ENCODE data around the gene GRB2.

The GRB2 gene

DNA sequence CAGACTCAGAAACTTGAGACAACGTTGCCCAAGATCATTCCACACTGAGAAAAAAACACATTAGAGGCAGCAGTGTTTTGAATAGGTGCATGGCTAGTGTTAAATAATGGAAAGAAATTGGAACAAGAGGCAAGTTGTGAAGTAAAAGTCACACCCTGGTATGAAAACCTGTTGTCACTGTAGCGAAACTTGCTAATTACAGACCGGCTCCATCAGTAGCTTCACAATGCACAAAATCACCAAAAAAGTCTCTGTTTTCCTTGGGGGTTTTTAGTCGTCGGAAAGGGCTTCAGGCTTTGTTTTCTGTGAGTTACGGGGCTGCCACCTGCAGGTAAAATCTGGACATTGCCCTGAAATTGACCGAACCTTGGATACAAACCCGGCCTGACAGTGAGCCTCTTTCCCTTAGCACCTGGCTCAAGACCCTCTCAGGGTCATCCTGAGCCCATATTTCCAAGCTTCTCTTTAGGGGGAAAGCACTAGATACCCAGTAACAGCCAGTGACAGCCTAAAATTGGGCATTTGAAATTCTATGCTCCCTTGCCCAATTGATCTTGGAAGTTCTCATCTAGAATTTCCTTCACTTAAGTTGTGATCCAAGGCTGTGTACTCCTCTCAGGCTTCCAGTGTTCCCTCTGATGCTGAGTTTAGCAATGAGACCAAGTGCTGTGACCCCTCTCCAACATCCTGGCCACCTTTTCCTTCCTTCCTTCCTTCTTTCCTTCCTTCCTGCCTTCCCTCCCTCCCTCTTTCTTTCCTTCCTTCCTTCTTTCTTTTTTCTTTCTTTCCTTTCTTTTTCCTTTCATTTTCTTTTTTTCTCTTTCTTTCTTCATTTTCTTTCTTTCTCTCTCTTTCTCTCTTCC is 7.2 kb upstream of the GRB2 start:
- peak; percentile 92 for DNase-seq

DNA sequence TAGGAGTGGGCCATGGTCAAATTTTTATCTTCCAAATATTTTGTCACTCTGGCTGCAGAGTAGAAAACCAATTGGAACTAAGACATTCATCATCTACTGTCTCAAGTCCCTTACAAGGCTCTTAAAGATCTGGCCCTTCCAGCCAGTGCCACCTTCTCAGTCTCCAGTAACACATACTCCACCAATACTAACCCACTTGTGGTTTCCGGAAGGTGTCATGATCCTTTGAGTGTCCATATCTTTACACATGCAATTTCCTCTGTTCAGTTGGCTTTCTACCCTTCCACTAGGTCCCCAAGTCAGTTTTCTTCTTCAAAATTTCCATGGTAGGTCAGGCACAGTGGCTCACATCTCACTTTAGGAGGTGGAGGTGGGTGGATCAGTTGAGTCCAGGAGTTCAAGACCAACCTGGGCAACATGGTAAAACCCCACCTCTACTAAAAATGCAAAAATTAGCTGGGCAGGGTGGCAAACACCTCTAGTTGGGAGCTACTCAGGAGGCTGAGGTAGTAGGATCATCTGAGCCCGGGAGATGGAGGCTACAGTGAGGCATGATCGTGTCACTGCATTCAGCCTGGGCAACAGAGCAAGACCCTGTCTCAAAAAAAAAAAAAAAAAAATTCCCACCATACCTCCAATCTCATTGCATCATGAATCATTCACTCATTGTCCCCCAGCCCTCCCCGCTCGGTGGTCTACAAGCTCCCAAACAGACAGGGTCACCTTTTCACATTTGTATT is 6.0 kb upstream of the GRB2 start:
- DNase-seq, result peak; percentile 92

DNA sequence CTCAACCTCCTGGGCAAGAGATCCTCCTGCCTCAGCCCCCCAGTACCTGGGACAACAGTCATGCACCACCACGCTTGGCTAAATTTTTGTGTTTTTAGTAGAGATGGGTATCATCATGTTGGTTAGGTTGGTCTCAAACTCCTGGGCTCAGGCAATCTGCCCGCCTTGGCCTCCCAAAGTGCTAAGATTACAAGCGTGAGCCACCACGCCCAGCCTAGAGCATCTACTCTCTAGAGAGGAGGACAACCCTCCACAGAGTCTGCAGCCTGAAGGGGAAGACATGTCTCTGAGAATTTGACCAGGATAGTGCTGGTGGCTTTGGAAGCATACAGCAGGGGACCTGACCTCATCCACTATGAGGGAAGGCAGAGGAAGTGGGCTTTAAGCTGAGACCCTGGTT is 4.7 kb upstream of the GRB2 start:
- DNase-seq, result no peak

DNA sequence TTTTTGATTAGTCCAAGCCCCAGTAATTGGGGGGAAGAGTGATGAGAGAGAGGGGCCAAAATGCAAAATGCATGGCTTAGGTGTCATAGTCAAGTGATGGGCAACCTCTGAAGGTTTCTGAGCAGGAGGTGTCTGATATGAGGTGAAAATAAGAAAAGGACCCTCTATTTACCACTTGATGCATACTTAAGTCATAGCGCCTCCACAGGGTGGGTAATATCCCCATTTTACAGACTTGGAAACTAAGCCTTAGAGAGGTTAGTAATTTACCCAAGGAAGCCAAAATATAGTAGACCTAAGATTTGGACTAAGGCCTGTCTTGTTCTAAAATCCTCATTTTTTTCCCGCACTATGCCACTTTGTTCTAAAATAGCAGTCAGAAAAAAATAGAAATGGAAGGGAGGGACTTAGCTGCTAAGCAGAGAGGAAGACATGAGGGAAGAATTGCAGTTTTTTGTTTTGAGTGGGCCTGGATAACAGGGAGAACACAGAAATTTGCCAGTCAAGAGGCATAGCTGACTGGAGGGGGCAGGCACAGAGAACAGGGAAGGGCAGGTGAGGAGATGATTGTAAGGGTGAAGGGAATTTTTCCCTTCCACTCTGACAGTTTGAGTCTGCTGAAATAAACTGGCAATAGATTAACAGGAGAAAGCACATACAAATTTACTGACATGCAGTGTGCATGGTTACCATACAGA is 2.3 kb upstream of the GRB2 start:
- no peak for DNase-seq

DNA sequence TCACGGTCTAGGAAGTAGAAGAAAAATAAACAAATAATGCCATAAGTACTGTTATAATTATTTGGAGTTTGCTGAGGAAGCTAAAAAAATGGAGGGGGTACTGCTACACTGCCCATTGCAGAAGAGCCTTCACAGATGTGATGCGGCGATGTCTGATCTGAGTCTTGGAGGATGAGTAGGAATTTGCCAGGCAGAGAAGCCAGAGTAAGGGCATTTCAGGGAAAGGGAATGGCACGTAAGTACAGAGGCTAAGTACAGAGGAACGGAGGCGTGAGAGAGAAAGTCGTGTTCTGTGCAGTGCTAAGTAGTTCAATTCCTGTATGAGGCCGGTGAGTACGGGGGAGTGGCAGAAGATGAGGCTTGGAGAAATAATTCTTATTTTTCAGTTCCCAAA is 741 bp upstream of the GRB2 start:
- DNase-seq, result peak; percentile 20

DNA sequence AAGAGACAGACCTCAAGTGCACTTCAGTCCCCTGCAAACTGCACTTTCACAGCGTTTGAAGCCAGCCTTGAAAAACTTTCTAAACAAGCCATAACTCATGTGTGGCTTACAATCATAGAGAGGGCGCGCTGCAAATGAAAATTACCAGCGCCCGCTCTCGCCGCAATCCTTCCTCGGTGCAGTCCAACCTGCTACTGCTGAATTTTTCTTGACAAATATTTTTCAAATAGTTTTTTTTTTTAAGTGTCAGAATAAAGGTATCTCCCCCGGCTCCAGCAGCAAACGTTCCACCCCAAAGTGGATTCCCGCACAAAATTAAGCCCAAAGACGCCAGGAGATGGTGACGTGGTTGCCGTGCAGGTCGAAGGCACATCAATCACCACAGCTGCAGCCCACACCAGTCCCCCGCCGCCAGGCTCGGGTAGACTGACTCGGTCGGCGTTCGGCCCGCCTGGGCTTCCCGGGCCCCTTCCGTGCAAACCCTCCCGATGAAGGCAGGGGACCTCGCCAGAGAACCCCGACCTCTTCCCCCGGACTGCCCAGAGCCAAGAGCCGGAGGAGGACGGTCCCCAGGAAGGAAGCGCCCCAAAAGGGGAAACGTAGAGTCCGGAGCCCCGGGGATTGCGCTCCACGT is 630 bp downstream of the GRB2 start:
- DNase-seq, result peak; percentile 67

DNA sequence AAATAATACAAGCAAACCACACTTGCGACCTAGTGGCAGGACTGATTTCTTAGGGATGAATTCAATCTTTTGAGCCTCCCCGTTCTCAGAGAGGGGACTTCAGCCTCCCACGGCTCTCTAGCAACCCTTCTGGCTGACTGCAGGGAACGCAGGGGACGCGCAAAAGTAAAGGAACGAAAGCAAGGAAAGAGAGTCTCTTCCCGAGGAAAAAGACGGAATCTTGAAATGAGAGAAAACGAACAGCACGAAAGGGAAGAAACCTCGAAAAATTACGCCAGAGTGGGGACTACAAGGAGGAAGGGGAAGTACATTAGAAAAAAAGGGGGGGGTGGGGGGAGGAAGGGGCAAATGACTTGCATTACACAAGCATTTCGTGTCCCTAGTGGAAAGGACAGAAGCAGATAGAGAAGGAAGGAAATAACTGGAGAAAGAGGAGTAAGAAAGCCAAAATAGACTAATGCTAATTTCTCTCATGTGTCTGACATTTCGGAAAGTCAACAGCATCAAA is 1.2 kb downstream of the GRB2 start:
- DNase-seq, result peak; percentile 88

DNA sequence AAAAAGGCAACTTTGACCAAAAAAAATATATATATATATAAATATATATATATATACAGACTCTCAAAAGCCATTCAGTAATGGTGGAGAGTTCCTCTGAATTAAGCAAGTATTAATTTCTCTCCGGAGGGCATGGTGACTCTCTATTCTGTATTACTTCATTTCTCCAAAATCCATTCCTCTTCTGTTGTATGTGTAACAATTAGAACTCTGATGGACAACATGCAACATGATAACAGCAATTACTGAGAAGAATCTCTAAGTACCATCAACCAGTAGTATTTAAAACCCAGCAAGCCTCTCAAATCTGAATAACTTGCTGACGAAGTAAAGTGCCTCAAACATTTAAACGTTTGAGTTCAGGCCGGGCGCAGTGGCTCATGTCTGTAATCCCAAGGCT is 2.3 kb downstream of the GRB2 start:
- DNase-seq, result no peak

DNA sequence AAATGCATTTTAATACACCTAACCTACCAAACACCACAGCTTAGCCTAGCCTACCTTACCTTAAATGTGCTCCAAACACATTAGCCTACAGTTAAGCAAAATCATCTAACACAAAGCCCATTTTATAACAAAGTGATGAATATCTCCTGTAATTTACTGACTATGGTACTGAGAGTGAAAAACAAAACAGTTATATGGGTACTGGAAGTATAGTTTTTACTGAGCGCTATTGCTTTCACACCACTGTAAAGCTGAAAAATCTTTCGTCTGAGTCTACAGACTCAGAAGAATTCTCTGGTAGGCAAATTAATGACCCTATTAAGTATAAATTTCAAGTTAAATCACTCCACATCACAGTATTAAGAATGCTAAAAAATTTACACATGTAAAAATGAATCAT is 3.5 kb downstream of the GRB2 start:
- DNase-seq, result no peak

DNA sequence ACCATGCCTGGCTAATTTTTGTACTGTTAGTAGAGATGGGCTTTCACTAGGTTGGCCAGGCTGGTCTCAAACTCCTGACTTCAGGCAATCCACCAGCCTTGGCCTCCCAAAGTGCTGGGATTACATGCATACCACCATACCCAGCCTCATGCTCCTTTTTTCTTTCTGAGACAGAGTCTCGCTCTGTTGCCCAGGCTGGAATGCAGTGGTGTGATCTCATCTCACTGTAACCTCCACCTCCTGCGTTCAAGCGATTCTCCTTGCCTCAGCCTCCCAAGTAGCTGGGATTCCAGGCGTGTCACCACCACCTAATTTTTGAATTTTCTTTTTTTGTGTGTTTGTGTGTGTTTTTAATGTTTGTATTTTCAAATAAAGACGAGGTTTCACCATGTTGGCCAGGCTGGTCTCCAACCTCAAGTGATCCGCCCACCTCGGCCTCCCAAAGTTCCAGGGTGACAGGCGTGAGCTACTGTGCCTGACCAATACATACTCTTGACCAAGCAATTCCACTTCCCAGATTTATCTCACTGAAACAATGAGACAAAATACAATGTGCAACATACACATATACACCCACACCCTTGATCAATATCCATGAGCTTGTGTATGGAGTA is 5.0 kb downstream of the GRB2 start:
- no peak for DNase-seq

DNA sequence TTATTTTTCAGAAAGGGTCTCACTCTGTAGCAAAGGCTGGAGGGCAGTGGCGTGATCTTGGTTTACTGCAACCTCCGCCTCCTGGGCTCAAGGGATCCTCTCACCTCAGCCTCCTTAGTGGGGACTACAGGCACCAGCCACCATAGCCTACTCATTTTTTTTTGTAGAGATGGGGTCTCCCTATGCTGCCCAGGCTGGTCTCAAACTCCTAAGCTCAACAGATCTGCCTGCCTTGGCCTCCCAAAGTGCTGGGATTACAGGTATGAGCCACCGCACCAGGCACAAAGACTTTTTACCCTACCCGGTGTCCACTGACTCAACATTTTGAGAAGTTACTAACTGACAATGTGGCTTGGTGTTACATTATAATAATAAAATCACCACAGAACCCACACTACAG is 7.2 kb downstream of the GRB2 start:
- DNase-seq, result no peak

DNA sequence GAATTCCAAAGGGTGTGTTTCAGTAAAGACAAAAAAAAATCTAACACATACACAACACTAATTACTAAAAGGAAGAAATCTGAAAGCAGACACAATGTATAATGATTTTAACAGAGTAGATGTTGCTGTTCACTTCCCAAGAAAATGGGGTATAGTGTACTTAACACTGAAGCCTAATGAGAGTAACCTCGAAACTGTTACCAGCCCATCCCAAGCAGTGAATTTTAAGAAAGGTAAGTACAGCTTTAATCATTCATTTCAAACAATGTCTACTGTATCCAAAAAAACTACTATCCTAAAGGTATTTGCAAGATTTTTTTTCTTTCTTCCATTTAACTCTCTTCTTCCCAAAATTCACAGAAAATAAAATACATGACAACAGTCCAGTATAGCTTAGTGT is 8.3 kb downstream of the GRB2 start:
- no peak for DNase-seq

DNA sequence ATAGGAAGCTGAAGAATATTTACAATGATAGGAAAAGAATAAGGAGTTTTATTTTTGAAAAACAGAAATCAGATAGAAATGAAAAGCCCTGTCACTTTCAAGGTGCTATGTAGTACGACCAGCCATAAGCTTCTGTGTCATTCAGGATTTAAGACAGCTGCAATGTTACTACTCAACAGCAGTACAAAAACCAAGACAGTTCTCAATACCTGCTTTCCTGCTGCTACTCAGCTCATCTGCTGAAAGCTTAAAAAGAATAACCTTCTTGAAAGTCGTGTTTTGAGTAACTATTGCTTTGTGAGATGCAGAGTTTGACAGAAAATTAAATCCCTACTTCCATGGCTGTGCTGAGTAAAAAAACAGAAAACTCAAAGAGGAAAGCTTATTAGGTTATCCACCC is 8.7 kb downstream of the GRB2 start:
- no peak for DNase-seq

DNA sequence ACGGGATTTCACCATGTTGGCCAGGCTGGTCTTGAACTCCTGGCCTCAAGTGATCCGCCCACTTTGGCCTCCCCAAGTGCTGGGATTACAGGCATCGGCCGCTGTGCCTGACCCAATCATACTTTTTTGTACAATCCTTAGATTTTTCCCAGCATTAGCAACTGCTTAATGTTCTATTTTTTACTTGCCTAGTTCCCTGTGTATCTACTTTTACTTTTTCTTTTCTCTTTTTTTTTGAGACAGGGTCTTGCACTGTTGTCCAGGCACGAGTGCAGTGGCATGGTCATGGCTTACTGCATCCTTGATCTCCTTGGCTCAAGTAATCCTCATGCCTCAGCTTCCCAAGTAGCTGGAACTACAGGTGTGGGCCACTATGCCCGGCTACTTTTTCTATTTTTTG is 9.5 kb downstream of the GRB2 start:
- no peak for DNase-seq

DNA sequence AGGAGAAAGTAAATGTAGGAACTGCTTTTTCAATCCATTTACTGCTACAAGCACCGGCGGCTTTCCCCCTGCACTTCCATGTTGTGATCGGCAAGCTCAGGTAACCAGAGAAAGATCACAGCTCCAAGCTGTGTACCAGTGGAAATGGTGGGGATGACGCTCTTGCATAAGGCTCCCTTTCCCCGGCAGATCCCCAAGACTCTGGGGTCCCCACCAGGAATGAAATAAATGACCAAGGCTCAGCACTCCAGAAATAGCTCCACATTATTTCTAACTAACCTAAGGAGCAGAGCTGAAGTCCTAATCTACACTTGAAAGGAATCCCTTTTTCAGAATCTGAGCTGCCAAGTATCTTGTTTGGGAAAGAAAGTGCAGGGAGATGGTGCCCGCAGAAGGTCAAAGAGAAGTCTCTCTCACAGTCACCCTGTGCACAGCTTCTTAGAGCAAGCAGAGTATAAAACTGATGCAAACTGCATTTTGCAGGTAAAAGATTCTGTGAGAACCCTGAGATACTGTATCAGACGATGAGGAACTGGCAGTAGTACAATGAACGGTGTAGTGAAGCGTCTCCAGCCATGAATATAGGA is 11.1 kb downstream of the GRB2 start:
- no peak for DNase-seq

DNA sequence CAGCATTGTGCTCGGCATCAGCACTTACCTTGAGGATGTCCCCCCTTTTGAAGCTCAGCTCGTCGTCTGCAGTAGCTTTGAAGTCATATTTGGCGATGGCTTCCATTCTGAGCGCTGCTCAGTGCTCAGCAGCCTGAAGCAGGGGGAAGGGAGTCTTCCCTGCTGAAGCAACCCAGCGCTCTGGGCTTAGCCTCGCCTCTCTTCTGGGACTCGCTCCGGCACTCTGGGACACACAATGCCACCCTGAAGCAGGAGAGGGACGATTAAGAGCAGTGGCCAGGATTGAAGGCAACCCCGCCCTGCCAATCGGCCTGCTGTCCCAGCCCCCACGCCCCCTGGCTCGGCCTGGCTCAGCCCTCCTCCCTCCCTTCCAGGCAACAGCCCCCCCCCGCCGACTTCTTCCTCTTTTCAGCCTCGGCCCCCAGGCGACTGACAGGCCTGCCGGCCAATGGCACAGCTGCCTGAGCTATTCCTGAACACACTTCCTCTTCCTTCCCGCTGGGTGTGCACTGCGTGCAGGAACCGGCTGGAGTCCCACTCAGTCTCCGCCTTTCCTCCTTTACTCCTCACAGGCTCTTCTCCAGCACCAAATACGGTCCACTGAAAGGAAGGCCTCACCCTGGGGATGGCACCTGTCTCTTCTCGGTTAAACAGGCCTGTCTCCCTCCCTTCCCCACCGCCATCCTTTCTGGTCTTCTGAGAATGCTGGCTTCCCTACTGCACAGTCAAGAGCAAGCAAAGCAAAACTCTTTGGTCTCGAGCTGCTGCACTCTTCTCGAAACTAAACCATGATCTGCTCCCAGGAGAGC is 11.8 kb downstream of the GRB2 start:
- peak; percentile 99 for DNase-seq

DNA sequence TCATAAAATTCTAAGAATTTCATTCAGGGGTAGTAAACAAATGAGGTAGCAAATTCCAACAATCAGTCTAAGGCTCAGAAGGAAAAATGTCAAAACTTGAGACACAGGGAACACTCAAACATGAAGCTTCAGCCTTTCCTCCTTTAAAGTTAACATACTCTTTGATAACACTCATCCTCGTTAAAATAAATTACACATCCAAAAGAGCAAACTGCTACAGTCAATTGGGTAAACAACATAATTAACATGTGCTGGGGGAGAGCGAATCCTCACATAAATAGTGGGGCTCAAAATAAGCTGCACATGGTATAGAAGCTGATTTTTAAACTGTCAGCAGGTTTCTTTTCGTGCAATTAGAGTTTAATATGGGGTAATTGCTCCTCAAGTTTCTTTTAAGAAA is 12.9 kb downstream of the GRB2 start:
- no peak for DNase-seq

DNA sequence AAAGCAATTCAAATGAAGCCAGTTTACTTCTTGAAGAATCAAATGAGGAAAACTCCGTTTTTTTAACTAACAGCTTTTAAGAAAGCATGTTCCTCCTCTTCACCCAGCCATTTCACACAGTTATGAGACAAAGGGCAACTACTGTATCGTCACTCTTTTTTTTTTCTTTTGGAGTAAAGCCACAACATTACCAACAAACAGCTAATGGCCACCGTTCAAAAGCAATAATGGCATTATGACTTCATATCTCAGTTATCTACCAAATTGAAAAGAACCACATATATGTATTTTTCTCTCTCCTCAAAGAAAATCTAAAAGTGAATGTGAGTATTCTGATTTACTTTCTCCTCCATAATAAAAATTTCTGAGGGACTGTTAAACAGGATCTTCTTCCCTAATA is 14.5 kb downstream of the GRB2 start:
- no peak for DNase-seq

DNA sequence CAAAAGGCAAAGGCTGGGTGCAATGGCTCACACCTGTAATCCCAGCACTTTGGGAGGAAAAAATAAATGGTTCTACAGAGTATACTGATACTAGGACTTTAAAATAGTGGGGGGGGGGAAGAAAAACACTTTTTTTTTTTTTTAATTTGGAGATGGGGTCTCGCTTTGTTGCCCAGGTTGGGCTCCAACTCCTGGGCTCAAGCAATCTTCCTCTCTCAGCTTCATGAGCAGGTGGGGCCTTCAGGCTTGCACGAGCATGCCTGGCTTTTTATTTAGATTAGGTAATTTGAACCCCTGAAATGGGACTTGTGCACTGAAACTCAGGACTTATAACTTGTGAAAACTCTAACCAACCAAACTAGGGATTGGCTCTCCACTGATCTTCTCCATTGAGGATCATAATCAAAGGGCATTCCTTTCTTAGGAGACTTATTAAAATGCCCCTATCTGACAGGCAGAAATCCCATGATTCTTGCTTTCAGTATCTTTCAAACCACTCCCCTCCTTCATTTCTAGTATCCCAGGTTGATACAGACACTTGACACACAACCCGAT is 16.9 kb downstream of the GRB2 start:
- no peak for DNase-seq

DNA sequence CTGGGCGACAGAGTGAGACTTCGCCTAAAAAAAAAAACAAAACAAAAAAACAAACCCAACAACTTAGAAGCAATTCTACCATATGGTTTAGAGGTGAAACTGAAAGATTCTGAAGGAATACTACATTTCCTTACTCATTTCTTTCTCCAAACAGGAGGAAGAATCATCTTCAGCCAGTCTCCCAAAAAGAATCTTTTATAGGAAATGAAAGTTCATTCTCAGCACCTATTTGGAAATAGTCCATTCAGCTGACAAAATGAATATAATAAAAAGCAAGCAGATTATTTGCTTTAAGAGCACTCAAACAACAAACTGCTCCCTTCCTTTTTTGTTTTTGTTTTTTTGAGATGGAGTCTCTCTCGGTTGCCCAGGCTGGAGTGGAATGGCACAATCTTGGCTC is 17.7 kb downstream of the GRB2 start:
- DNase-seq, result no peak

DNA sequence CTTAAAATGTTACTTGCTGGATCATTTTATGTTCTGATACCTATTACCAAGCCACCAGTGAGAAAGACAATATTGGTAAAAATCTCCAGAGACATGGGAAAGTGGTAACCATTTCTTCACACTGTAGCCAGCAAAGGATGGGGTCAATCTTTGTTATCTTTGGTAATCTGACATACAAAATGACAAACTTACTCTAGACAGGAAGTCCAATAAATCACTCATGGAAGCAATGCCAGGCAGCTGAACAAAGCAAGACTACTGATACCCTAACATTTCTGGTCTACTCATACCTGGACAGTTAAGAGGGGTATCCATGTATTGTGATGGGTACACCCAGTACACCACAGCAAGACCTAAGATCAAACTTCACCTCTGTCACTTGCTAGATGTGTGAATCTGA is 19.0 kb downstream of the GRB2 start:
- peak; percentile 25 for DNase-seq
